Measurements from ENCODE around the gene FCHSD1. TPM values are rescaled to one million over a fixed set of nuclear protein-coding genes. Genes with fewer than 3 reads are reported as not detected.

The FCHSD1 gene
- polyA plus RNA-seq, 1 of the 3 experiments (the other 2 are of a cell fraction), result 49.2 TPM

GRCh38 chr5:141668601-141669265 is 17.5 kb upstream of the FCHSD1 start:
- Histone ChIP-seq H2AFZ (ENCODE audit: low read depth) (no peak overlapping the region), H3K79me2 (ENCODE audit: insufficient read depth) (no peaks in the 10 kb centered on the region), H3K27me3 (ENCODE audit: insufficient read depth) (no peaks in the 10 kb centered on the region), H3K4me1 (ENCODE audit: control insufficient read depth in 1 of 2, insufficient read depth in 2 of 2, low read depth in 1 of 2, low read length in 1 of 2) (no peaks in the 10 kb centered on the region; a peak in 1 of 4 replicates), H3K9me3 (no peaks in the 10 kb centered on the region), H3F3A (replicated peaks; ENCODE audit: insufficient read depth) (peaks cover 6% of the 10 kb centered on the region), H3K4me2 (no peak overlapping the region), H4K20me1 (ENCODE audit: insufficient read depth) (no peaks in the 10 kb centered on the region), H3K36me3 (replicated peaks in 1 of 2; ENCODE audit: control insufficient read depth in 1 of 2, insufficient read depth in 2 of 2, low read length in 1 of 2) (peaks cover 9 to 29% of the 10 kb centered on the region in 2 experiments), H3K9ac (no peak overlapping the region), H3K27ac (ENCODE audit: low read depth in 2 of 2, low read length in 1 of 2) (no peak overlapping the region), H3K9me2 (no peaks in the 10 kb centered on the region), H3K4me3 (ENCODE audit: low read depth in 2 of 2, low read length in 1 of 2) (no peak overlapping the region)
- no peak for DNase-seq
- POLR2A ChIA-PET, result interaction anchor here (1.0 to 1.5 kb wide), 3 partner anchors 16 to 293 kb away, joined by 3 to 6 read pairs (median 3); partner anchors contain the start of genes HDAC3 and RELL2
- no peak for TF ChIP-seq CHD2 (IDR thresholded peaks at IDR 0.05; ENCODE audit: low read length, partially characterized antibody)
- TF ChIP-seq RAD21 (IDR thresholded peaks at IDR 0.05; ENCODE audit: low read length), result no peak
- no peak for TF ChIP-seq MXI1 (IDR thresholded peaks at IDR 0.05; ENCODE audit: low read depth, low read length)
- no peak for TF ChIP-seq YY1 (IDR thresholded peaks at IDR 0.05; ENCODE audit: low read depth)
- no peak for TF ChIP-seq PBX3 (IDR thresholded peaks at IDR 0.05)
- TF ChIP-seq RCOR1 (IDR thresholded peaks at IDR 0.05; ENCODE audit: low read length), result no peak
- no peak for TF ChIP-seq GABPA (IDR thresholded peaks at IDR 0.05; ENCODE audit: low read depth)
- TF ChIP-seq SIN3A (IDR thresholded peaks at IDR 0.05; ENCODE audit: borderline replicate concordance, low read depth, low read length), result no peak
- TF ChIP-seq GATA2 (CRISPR knock-in tag; IDR thresholded peaks at IDR 0.05), result no peak
- TF ChIP-seq ZBTB33 (IDR thresholded peaks at IDR 0.05; ENCODE audit: borderline replicate concordance, low read depth), result no peak
- no peak for TF ChIP-seq TCF12 (IDR thresholded peaks at IDR 0.05)
- TF ChIP-seq, protein P1, sequence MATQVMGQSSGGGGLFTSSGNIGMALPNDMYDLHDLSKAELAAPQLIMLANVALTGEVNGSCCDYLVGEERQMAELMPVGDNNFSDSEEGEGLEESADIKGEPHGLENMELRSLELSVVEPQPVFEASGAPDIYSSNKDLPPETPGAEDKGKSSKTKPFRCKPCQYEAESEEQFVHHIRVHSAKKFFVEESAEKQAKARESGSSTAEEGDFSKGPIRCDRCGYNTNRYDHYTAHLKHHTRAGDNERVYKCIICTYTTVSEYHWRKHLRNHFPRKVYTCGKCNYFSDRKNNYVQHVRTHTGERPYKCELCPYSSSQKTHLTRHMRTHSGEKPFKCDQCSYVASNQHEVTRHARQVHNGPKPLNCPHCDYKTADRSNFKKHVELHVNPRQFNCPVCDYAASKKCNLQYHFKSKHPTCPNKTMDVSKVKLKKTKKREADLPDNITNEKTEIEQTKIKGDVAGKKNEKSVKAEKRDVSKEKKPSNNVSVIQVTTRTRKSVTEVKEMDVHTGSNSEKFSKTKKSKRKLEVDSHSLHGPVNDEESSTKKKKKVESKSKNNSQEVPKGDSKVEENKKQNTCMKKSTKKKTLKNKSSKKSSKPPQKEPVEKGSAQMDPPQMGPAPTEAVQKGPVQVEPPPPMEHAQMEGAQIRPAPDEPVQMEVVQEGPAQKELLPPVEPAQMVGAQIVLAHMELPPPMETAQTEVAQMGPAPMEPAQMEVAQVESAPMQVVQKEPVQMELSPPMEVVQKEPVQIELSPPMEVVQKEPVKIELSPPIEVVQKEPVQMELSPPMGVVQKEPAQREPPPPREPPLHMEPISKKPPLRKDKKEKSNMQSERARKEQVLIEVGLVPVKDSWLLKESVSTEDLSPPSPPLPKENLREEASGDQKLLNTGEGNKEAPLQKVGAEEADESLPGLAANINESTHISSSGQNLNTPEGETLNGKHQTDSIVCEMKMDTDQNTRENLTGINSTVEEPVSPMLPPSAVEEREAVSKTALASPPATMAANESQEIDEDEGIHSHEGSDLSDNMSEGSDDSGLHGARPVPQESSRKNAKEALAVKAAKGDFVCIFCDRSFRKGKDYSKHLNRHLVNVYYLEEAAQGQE (IDR thresholded peaks at IDR 0.05; ENCODE audit: low read depth, low read length), result no peak
- TF ChIP-seq ELF1 (IDR thresholded peaks at IDR 0.05), result no peak
- TF ChIP-seq, protein P2, sequence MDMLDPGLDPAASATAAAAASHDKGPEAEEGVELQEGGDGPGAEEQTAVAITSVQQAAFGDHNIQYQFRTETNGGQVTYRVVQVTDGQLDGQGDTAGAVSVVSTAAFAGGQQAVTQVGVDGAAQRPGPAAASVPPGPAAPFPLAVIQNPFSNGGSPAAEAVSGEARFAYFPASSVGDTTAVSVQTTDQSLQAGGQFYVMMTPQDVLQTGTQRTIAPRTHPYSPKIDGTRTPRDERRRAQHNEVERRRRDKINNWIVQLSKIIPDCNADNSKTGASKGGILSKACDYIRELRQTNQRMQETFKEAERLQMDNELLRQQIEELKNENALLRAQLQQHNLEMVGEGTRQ (IDR thresholded peaks at IDR 0.05; ENCODE audit: borderline replicate concordance, low read depth, low read length), result no peak
- no peak for TF ChIP-seq TEAD4 (IDR thresholded peaks at IDR 0.05; ENCODE audit: borderline replicate concordance, insufficient read depth)
- no peak for TF ChIP-seq MEF2A (IDR thresholded peaks at IDR 0.05; ENCODE audit: borderline replicate concordance, low read depth)
- no peak for TF ChIP-seq EP300 (IDR thresholded peaks at IDR 0.05; ENCODE audit: borderline replicate concordance in 1 of 2, low read depth in 1 of 2, low read length in 1 of 2)
- TF ChIP-seq RFX5 (IDR thresholded peaks at IDR 0.05; ENCODE audit: low read length), result no peak
- TF ChIP-seq, protein P3, sequence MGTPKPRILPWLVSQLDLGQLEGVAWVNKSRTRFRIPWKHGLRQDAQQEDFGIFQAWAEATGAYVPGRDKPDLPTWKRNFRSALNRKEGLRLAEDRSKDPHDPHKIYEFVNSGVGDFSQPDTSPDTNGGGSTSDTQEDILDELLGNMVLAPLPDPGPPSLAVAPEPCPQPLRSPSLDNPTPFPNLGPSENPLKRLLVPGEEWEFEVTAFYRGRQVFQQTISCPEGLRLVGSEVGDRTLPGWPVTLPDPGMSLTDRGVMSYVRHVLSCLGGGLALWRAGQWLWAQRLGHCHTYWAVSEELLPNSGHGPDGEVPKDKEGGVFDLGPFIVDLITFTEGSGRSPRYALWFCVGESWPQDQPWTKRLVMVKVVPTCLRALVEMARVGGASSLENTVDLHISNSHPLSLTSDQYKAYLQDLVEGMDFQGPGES (IDR thresholded peaks at IDR 0.05; ENCODE audit: low read depth, low read length), result no peak
- CTCF ChIA-PET, result interaction anchor here (0.9 to 6.8 kb wide), 13 partner anchors 10 to 300 kb away, joined by 3 to 39 read pairs (median 8); partner anchors contain the start of genes FCHSD1, PCDH1 and RNF14
- WGBS (ENCODE audit: low lambda C conversion rate), result 77% methylated on average over 8 of the region's 8 CpGs
